IMR-90 (cell line): ENCODE data around the gene FERD3L.

Experiments used
- BHLHE40 ChIP-seq: fragments of 150-350 bp; IDR thresholded peaks from 2 replicates; pipeline ENCODE4 v1.6.1; 2016; ENCODE audit warnings: mild to moderate bottlenecking, low read depth, low read length
- CTCF ChIP-seq: conservative IDR thresholded peaks from 2 replicates; pipeline ENCODE4 v1.5.1; 2012; ENCODE audit warnings: mild to moderate bottlenecking, low read depth, low read length, improper control_type of control experiment
- ELK1 ChIP-seq: fragments of 150-350 bp; IDR thresholded peaks from 2 replicates; pipeline ENCODE4 v1.6.1; 2016; ENCODE audit warnings: low read depth, mild to moderate bottlenecking, low read length, moderate library complexity, borderline replicate concordance
- POLR2A ChIP-seq: IDR thresholded peaks from 2 replicates; pipeline ENCODE4 v1.6.1; 2012; ENCODE audit warnings: mild to moderate bottlenecking, low read depth, low read length
- RAD21 ChIP-seq: IDR thresholded peaks from 2 replicates; pipeline ENCODE4 v1.6.1; 2012; ENCODE audit warnings: low read length, improper control_type of control experiment
- RCOR1 ChIP-seq: IDR thresholded peaks from 2 replicates; pipeline ENCODE4 v1.6.1; 2012; ENCODE audit warnings: mild to moderate bottlenecking, low read length, improper control_type of control experiment; ENCODE audit not compliant: insufficient replicate concordance

- no peak for TF ChIP-seq BHLHE40
- TF ChIP-seq CTCF, result no peak
- no peak for TF ChIP-seq ELK1
- no peak for TF ChIP-seq POLR2A
- no peak for TF ChIP-seq RCOR1
- no peak for TF ChIP-seq RAD21
Measured at GRCh38 chr7:19106241-19107080, 38.8 kb downstream of the FERD3L start.
